ENCODE results near the gene TFAP2E. TPM values are rescaled to one million over a fixed set of nuclear protein-coding genes. Genes with fewer than 3 reads are reported as not detected.
A peak's percentile ranks its signal among the peaks of the same experiment; 100 is the strongest.

TFAP2E gene
- total RNA-seq, 4 donors from 2014 or later, result 3.2 to 9.0 (median 5.2) TPM

- TF ChIP-seq, protein P1, sequence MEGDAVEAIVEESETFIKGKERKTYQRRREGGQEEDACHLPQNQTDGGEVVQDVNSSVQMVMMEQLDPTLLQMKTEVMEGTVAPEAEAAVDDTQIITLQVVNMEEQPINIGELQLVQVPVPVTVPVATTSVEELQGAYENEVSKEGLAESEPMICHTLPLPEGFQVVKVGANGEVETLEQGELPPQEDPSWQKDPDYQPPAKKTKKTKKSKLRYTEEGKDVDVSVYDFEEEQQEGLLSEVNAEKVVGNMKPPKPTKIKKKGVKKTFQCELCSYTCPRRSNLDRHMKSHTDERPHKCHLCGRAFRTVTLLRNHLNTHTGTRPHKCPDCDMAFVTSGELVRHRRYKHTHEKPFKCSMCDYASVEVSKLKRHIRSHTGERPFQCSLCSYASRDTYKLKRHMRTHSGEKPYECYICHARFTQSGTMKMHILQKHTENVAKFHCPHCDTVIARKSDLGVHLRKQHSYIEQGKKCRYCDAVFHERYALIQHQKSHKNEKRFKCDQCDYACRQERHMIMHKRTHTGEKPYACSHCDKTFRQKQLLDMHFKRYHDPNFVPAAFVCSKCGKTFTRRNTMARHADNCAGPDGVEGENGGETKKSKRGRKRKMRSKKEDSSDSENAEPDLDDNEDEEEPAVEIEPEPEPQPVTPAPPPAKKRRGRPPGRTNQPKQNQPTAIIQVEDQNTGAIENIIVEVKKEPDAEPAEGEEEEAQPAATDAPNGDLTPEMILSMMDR (IDR thresholded peaks at IDR 0.05), result no peak
- TF ChIP-seq POLR2A (IDR thresholded peaks at IDR 0.05), result no peak
- TF ChIP-seq POLR2AphosphoS5 (IDR thresholded peaks at IDR 0.05), result no peak
- no peak for TF ChIP-seq EP300 (IDR thresholded peaks at IDR 0.05)
- Histone ChIP-seq H3K36me3 (peaks cover 28% of the 10 kb centered on the region), H3K27me3 (no peaks in the 10 kb centered on the region), H3K9me3 (no peaks in the 10 kb centered on the region), H3K27ac (no peak overlapping the region), H3K4me1 (peaks cover 28% of the 10 kb centered on the region), H3K4me3 (no peak overlapping the region)
- WGBS, result 83% methylated on average over 17 of the region's 28 CpGs
- DNase-seq (ENCODE audit: low spot score in 2 of 2), result peak in 1 of 2 donors; percentile 72
These were observed 8.0 kb upstream of the TFAP2E start for GRCh38 chr1:35564884-35565741.

DNA sequence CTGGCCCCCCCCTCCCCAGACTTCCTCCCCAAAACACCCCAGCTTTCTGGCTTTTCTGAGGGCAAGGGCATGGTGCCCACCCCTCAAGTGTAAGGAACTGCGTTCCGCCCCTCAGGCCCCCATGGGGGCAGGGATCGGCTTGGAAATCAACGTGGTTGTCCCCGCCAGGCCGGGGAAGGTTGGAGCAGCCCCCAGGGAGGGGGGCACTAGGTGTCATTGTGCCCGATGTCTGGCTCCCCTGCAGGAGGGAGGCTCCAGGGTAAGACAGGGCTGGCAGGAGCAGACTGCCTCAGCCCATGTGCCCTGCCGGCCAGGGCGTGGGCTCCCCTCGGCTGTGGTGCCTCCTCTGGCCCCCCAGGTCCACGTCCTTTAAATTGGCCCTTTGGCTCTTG is 7.4 kb upstream of the TFAP2E start:
- WGBS, result 84% methylated on average over 6 of the region's 11 CpGs
- H3K27me3 ChIP-seq, result no peaks in the 10 kb centered on the region
- H3K36me3 ChIP-seq, result peaks cover 28% of the 10 kb centered on the region
- no peak overlapping the region for H3K27ac ChIP-seq
- peaks cover 22% of the 10 kb centered on the region for H3K4me1 ChIP-seq
- H3K9me3 ChIP-seq, result no peaks in the 10 kb centered on the region
- H3K4me3 ChIP-seq, result no peak overlapping the region
- DNase-seq (ENCODE audit: low spot score in 2 of 2), result peak; percentile 26 to 60
- TF ChIP-seq, protein P1 (IDR thresholded peaks at IDR 0.05), result no peak
- no peak for TF ChIP-seq POLR2AphosphoS5 (IDR thresholded peaks at IDR 0.05)
- TF ChIP-seq EP300 (IDR thresholded peaks at IDR 0.05), result no peak

DNA sequence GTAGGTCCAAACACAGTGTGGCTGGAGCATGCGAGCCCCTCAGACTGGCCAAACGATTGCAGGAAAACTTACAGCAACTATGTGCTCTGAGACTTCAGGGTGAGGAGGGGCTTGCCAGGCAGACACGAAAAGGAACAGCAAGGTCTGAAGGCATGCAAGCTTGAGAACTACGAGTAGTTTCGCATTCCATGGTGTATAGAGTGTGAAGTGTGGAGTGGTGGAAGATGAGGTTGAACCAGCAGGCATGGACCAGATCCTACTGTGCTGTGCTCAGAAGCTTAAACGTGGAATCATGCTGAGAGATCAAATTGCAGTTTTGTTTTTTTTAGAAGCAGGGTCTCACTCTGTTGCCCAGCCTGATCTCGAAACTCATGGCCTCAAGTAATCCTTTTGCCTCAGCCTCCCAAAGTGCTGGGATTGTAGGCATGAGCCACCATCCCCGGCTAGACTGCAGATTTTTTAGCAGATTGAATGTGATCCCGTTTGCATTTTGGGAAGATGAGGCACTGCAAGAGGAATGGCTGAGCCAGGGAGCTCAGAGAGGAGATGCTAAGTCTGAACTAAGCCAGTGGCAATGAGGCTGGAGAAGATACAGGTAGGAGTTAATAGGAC is 5.1 kb upstream of the TFAP2E start:
- Histone ChIP-seq H3K27me3 (no peaks in the 10 kb centered on the region), H3K4me1 (peaks cover 21% of the 10 kb centered on the region), H3K36me3 (peaks cover 16% of the 10 kb centered on the region), H3K27ac (no peak overlapping the region), H3K4me3 (no peak overlapping the region), H3K9me3 (no peaks in the 10 kb centered on the region)
- TF ChIP-seq EP300 (IDR thresholded peaks at IDR 0.05) (no peak), POLR2AphosphoS5 (IDR thresholded peaks at IDR 0.05) (no peak), POLR2A (IDR thresholded peaks at IDR 0.05) (no peak)
- TF ChIP-seq, protein P1 (IDR thresholded peaks at IDR 0.05), result no peak
- 85% methylated on average over 9 of the region's 9 CpGs for WGBS
- no peak for DNase-seq (ENCODE audit: low spot score in 2 of 2)

DNA sequence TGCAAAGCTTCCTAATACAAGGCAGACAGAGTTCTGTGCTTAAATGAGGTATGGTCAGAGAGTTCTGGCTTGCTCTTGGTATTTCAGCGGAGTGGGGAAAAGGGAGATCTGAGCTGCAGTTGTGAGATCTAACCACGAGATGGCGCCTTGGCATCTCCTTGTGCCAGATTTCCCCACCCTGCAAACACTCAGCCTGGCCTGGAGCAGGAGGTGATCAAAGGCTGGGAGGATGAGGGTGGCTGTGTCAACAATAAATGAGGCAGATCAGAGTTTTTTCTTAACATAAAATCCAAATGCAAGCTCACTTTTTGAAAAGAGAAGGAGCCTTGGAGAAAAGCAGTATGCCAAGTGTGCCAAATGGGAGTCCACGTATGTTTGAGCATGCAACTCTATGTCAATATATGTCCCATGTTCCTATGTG is 4.1 kb upstream of the TFAP2E start:
- no peak overlapping the region for H3K4me3 ChIP-seq
- H3K27me3 ChIP-seq, result peaks cover 4% of the 10 kb centered on the region
- 16% methylated on average over 4 of the region's 4 CpGs for WGBS
- peaks cover 27% of the 10 kb centered on the region for H3K4me1 ChIP-seq
- DNase-seq (ENCODE audit: low spot score in 2 of 2), result peak in 1 of 2 donors; percentile 80
- H3K36me3 ChIP-seq, result peaks cover 6% of the 10 kb centered on the region
- no peaks in the 10 kb centered on the region for H3K9me3 ChIP-seq
- H3K27ac ChIP-seq, result no peak overlapping the region
- TF ChIP-seq POLR2AphosphoS5 (IDR thresholded peaks at IDR 0.05) (no peak), EP300 (IDR thresholded peaks at IDR 0.05) (no peak)
- TF ChIP-seq, protein P1 (IDR thresholded peaks at IDR 0.05), result peak; percentile 77 to 85

DNA sequence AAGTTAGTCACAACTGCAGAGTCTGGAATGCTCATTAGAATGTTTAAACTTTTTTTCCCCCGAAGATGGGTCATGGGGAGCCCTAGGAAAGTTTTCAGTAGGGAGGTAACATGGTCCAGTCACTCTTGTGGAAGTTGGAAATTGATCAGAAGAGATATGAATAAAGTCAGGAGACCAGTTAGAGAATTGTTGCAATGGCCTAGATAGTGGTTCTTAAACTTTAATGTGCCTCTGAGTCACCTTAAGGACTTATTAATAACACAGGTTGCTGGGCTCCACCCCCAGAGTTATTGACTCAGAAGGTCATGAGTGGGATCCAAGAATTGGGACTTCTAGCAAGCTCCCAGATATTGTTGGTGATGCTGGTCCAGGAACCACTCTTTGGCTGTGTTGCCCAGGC is 3.2 kb upstream of the TFAP2E start:
- Histone ChIP-seq H3K27me3 (peaks cover 7% of the 10 kb centered on the region), H3K36me3 (peaks cover 5% of the 10 kb centered on the region), H3K27ac (no peak overlapping the region), H3K4me3 (no peak overlapping the region), H3K9me3 (no peaks in the 10 kb centered on the region), H3K4me1 (peaks cover 31% of the 10 kb centered on the region)
- TF ChIP-seq POLR2A (IDR thresholded peaks at IDR 0.05) (no peak), EP300 (IDR thresholded peaks at IDR 0.05) (no peak), POLR2AphosphoS5 (IDR thresholded peaks at IDR 0.05) (no peak)
- TF ChIP-seq, protein P1 (IDR thresholded peaks at IDR 0.05), result no peak
- no peak for DNase-seq (ENCODE audit: low spot score in 2 of 2)
- WGBS, result 78% methylated on average over 1 of the region's 1 CpG

Data from suprapubic skin (tissue), 4 donors.